NCI-H1694 treated with DMSO at 0.1 percent for 48 hours (cell line): ENCODE measurements around the gene ZNF652.

Experiments used
- DNase-seq: peaks from one replicate; lab custom pipeline; 2025; lab: John Stamatoyannopoulos, UW

The ZNF652 gene

DNA sequence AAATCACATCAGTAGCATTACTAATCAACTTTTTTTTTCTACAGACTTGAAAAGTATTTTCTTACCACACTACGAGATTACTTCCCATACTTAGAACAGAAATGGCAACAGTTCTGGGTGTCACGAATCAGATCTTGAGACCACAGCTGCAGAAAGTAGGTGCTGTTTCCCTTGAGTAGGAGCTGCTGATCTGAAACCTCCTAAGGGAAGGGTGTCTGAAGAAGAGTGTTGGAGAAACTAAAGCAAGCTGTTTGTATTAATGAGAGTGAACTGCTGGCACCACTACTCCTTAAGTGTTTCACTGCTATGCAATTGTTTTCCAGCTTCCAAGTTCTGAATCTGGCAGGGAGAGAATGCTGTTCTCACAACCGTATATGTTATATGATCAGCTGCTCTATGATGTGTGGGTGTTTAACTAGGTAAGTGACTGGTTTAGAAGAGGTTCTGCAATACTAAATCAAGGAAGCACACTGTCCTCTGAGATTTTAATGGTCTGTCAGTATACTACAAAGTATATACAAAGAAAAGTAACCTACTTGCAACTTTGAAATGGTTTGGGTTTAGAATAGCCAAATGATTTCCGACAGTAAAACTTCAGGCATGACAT, 3.3 kb downstream of the ZNF652 start:
- DNase-seq = no peak

DNA sequence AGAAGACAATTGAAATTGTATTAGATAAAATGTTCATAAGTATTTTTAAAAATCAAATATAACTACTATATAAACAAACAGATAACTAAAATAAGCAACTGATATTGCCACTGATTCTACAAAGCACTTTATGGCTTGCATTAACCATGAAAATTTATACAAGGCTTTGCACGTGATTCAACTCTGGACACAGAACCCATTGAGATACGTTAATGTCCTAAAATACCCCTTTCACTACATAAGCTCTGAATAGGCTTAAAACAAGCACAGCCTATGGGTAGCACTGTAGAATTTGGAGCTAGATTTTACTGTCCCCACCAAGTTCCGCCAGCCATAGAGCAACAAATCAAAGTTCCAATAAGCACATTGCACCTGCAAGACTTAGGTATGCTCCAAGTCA, 4.5 kb downstream of the ZNF652 start:
- DNase-seq = no peak

- DNase-seq = no peak
Measured at GRCh38 chr17:49356320-49356719, 5.7 kb downstream of the ZNF652 start.

DNA sequence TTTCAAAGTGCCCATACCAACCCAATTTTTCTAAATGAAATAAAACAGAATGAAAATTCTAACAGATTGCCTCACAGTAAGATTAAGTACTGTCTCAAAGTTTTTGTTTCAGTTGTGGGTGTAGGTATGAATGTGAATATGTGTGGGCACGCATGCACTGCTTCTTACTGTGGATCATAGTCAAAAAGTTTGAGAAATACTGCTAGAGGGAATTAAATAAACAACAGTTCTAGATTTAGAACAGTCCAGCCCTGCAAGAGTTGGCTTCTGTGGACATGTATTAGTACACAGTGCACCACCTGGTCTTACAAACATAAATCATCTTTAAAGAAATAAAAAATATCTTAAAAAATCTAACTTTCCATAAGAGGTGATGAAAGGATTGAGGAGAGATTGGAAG, 8.4 kb downstream of the ZNF652 start:
- DNase-seq = no peak

DNA sequence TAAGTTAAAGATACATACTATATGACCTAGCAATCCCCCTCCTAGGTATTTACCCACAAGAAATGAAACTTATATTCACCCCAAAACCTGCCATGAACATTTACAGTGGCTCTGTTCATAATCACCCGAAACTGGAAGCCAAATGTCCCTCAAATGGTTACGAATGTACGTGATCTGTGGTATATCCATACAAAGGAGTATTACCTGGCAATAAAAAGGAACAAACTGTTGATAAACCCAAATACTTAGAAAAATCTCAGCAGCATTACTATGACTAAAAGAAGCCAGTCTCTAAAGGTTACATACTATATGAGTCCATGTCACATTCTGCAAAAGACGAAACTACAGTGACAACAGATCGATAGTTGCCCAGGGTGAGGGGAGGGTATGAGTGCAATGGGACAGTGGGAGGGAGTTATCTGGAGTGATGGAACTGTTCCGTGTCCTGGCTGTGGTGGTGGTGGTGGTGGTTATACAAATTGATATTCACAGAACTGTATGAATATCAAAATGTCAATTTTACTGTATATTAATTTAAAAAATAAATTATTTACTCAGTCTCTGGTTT, 9.4 kb downstream of the ZNF652 start:
- DNase-seq = no peak

DNA sequence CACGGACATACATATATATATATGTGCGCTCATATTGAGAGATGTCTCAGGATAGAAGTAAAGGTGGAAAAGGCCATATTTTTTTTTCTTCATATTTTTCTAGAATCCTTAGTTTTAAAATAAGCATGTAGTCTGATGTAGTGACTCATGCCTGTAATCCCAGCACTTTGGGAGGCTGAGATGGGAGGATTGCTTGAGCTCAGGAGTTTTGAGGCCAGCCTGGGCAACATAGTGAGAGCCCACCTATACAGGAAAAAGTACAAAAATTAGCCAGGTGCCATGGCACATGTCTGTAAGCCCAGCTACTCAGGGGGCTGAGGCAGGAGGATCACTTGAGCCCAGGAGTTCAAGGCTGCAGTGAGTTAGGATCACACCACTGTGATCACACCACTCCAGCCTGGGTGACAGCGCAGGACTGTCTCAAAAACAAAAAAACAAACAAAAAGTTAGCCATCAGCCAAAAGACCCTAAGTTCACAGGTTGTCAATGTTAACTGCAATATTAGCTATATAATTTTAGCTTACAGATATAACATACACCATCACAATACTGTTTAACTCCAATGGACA, 10.4 kb downstream of the ZNF652 start:
- DNase-seq = no peak

- DNase-seq = no peak
Measured at GRCh38 chr17:49349541-49349940, 12.5 kb downstream of the ZNF652 start.

DNA sequence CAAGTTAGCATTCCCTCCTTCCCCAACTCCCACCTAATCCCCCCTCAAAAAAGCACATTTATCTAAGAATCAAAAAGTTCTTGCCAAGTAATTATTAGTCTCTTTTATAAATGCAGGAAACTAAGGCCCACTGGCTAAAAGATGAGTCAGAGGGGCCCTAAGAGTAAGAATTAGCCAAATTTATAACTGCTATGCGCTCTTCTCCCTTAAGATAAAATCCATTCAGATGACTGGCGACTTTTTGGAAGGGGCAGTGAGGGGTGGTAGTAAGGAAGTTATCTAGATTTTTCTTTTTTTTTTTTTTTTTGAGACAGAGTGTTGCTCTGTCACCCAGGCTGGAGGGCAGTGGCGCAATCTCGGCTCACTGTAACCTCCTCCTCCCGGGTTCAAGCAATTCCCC, 17.1 kb downstream of the ZNF652 start:
- DNase-seq = no peak

GRCh38 chr17:49343273-49343672, 18.8 kb downstream of the ZNF652 start:
- no peak for DNase-seq

DNA sequence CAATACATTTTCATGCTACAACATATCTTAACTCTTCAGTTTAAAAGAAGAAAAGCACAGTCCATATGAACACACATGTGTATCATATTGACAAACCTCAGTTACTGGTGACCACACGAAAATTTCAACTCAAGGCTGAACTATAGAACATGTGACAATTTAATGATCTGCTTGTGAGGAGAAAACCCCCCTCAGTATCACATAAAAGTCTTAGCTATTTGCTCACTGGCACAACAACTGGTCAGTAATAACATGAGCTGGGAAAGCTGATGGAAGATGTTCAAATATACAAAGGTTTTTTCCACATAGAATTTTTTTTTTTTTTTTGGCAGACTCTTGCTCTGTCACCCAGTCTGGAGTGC, 19.5 kb downstream of the ZNF652 start:
- DNase-seq = no peak

- DNase-seq = no peak
Measured at GRCh38 chr17:49341356-49341755, 20.7 kb downstream of the ZNF652 start.

DNA sequence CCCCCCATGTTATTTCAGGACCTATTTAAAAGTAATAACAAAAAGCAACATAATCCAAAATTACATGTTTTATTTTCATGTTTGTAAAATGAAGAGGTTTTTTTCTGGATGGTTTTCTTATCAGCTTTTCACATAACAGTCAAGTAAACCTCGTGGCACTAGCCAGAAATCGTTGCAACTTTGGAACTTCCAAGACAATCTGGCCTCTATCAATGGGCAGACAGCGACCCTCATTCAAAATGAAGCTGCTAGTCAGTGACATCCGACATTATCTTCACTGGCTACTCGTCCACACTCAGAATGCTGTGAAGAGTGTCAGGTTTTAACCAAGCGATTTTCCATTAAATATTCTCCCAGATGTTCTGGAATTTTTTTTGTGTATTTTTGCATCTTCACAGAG, 22.7 kb downstream of the ZNF652 start:
- no peak for DNase-seq

DNA sequence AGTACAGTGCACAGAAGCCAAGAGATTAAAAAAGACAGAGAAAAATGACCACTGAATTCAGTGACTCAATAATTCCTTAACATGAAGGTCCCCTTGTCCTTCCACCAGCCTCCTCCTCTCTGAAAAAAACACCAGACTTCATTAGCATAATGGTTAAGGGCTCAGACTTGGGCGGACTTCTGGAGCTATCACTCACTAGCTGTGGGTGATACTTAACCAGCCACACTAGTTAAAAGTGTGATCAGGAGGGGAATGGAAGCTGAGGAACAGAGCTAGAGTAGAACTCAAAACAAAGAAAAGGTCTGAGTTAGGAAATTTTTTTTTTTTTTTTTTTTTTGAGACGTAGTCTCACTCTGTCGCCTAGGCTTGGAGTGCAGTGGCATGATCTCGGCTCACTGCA, 23.2 kb downstream of the ZNF652 start:
- DNase-seq = no peak

GRCh38 chr17:49337884-49338283, 24.2 kb downstream of the ZNF652 start:
- DNase-seq = no peak

GRCh38 chr17:49334744-49335512, 27.1 kb downstream of the ZNF652 start:
- DNase-seq = no peak

- DNase-seq = no peak
Measured at GRCh38 chr17:49333804-49334203, 28.2 kb downstream of the ZNF652 start.

GRCh38 chr17:49327835-49328784, 33.9 kb downstream of the ZNF652 start:
- no peak for DNase-seq

DNA sequence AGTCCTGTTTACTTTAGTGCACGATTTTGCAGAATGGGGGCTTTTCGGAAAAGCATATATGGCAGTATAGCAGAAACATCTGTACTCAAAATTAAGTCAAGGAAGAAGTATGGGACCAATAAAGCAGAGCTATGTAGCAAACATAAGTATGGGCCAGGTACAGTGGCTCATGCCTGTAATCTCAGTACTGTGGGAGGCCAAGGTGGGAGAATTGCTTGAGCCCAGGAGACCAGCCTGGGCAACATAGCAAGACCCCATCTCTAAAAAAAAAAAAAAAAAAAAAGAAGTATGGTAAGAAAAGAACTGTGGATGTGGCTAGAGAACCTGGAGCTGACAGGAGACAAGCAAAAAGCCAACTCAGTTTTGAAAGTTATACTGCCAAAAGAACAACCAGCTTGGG, 36.1 kb downstream of the ZNF652 start:
- DNase-seq = no peak

GRCh38 chr17:49318435-49318965, 43.5 kb downstream of the ZNF652 start:
- no peak for DNase-seq

GRCh38 chr17:49316889-49317675, 45.0 kb downstream of the ZNF652 start:
- no peak for DNase-seq

DNA sequence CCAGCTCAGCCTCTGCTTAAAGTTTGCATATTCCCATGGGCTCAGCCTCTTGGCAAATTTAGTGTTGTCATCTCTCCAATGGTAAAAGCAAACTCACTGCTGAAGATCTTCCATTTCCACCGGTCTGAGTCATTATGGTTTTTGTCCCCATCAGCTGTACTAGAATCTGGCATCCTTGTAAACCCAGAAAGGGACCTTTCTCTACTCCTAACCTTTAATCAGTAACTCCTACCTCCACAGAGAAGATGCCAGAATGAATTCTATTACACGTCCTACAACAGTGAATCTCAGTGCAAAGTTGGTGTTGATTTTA, 45.8 kb downstream of the ZNF652 start:
- no peak for DNase-seq
